ENCODE results near the gene POP5.

DNA sequence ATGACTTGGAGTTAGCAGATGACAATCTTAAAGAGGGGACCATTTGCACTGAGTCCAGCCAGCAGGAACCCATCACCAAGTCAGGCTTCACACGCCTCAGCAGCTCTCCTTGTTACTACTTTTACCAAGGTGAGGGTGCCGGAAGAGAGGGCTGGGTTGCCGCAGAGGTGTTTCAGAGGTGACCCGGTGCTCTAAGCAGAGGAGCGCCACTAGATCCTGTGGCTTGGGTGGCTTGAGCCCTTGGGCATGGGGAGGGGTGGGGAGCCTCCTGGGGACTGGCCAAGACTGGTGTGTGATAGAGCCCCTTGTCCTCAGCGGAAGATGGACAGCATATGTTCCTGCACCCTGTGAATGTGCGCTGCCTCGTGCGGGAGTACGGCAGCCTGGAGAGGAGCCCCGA, 17.7 kb downstream of the POP5 start:
- TF ChIP-seq CTCF (IDR thresholded peaks at IDR 0.05) (no peak), POLR2A (IDR thresholded peaks at IDR 0.05) (no peak), POLR2AphosphoS5 (IDR thresholded peaks at IDR 0.05) (no peak)
